Mesendoderm (in vitro differentiated cells): Measurements from ENCODE around the gene ESYT2.

Experiments
- DNase-seq: peaks from one replicate; pipeline ENCODE4 v3.0.0; 2013
- H2AK5ac ChIP-seq: 2 replicates; pipeline ENCODE4 v1.6.1; 2013; ENCODE audit warnings: low read length, inconsistent platforms
- H2BK120ac ChIP-seq: 2 replicates; pipeline ENCODE4 v1.6.1; 2013; ENCODE audit warnings: low read depth, mild to moderate bottlenecking, low read length, moderate library complexity, mixed read lengths
- H2BK15ac ChIP-seq: replicated peaks from 2 replicates; pipeline ENCODE4 v1.6.1; 2013; ENCODE audit warnings: low read depth, mild to moderate bottlenecking, moderate library complexity
- H2BK5ac ChIP-seq: 2 replicates; pipeline ENCODE4 v1.6.1; 2013; ENCODE audit warnings: low read length, inconsistent platforms
- H3K18ac ChIP-seq: 2 replicates; pipeline ENCODE4 v1.6.1; 2013; ENCODE audit warnings: mild to moderate bottlenecking, low read length, mixed read lengths
- H3K23ac ChIP-seq: one replicate; pipeline ENCODE4 v1.6.1; 2013; ENCODE audit warnings: low read length
- H3K27ac ChIP-seq: 2 replicates; pipeline ENCODE4 v1.5.1; 2013; ENCODE audit warnings: low read depth, mild to moderate bottlenecking, inconsistent platforms, low read length, moderate library complexity
- H3K27me3 ChIP-seq: 2 replicates; pipeline ENCODE4 v1.6.1; 2013; ENCODE audit warnings: low read length, control low read depth, mild to moderate bottlenecking, inconsistent platforms; ENCODE audit not compliant: insufficient read depth, poor library complexity
- H3K36me3 ChIP-seq: 2 replicates; pipeline ENCODE4 v1.6.1; 2013; ENCODE audit warnings: low read length, inconsistent platforms; ENCODE audit not compliant: control insufficient read depth, insufficient read depth
- H3K4ac ChIP-seq: one replicate; pipeline ENCODE4 v1.6.1; 2013; ENCODE audit warnings: low read depth, mild to moderate bottlenecking, low read length, moderate library complexity
- H3K4me1 ChIP-seq: 2 replicates; pipeline ENCODE4 v1.6.1; 2013; ENCODE audit warnings: low read depth, low read length, inconsistent platforms; ENCODE audit not compliant: control insufficient read depth
- H3K4me2 ChIP-seq: 2 replicates; pipeline ENCODE4 v1.6.1; 2013; ENCODE audit warnings: low read length
- H3K4me3 ChIP-seq: 2 replicates; pipeline ENCODE4 v1.5.1; 2013; ENCODE audit warnings: mild to moderate bottlenecking, low read length
- H3K56ac ChIP-seq: one replicate; pipeline ENCODE4 v1.6.1; 2013; ENCODE audit warnings: low read length
- H3K79me1 ChIP-seq: 2 replicates; pipeline ENCODE4 v1.6.1; 2013; ENCODE audit warnings: low read length, inconsistent platforms
- H3K79me2 ChIP-seq: 2 replicates; pipeline ENCODE4 v1.6.1; 2013; ENCODE audit warnings: mild to moderate bottlenecking, low read length; ENCODE audit not compliant: control insufficient read depth, insufficient read depth
- H3K9ac ChIP-seq: 2 replicates; pipeline ENCODE4 v1.6.1; 2013; ENCODE audit warnings: low read length, inconsistent platforms
- H4K5ac ChIP-seq: one replicate; pipeline ENCODE4 v1.6.1; 2013; ENCODE audit warnings: low read length
- H4K8ac ChIP-seq: one replicate; pipeline ENCODE4 v1.6.1; 2013; ENCODE audit warnings: low read depth, mild to moderate bottlenecking, control low read depth, low read length, moderate library complexity
- WGBS: extraction: QIAGEN DNeasy Blood & Tissue Kit; methylation state at CpG from one replicate; pipeline ENCODE4 v1.1.7; 2013; ENCODE audit warnings: low lambda C conversion rate, missing lambda C conversion rate; ENCODE audit not compliant: insufficient coverage; ENCODE audit errors: extremely low coverage; 5-methylcytosine and 5-hydroxymethylcytosine counted together

Gene ESYT2

GRCh38 chr7:158825628-158826289 is 3.5 kb downstream of the ESYT2 start:
- Histone ChIP-seq H2AK5ac (no peak overlapping the region), H3K4me1 (peaks cover 2% of the 10 kb centered on the region), H3K18ac (no peak overlapping the region), H3K27ac (no peak overlapping the region), H3K27me3 (no peaks in the 10 kb centered on the region), H3K36me3 (no peaks in the 10 kb centered on the region), H3K9ac (no peak overlapping the region), H2BK120ac (no peak overlapping the region), H3K23ac (no peak overlapping the region), H4K5ac (no peak overlapping the region), H3K79me2 (peaks cover 17% of the 10 kb centered on the region), H2BK15ac (no peak overlapping the region), H2BK5ac (no peak overlapping the region), H3K4me3 (no peak overlapping the region), H3K4ac (no peak overlapping the region), H3K4me2 (no peak overlapping the region), H3K56ac (no peak overlapping the region), H3K79me1 (peaks cover 11% of the 10 kb centered on the region), H4K8ac (no peak overlapping the region)
- no peak for DNase-seq
- WGBS: no CpG with 5 or more reads among the region's 8 CpGs

GRCh38 chr7:158824028-158824427 is 5.3 kb downstream of the ESYT2 start:
- H3K4me3 ChIP-seq: no peak overlapping the region
- no CpG with 5 or more reads among the region's 4 CpGs for WGBS
- H3K27me3 ChIP-seq: no peaks in the 10 kb centered on the region
- no peak overlapping the region for H2AK5ac ChIP-seq
- no peak overlapping the region for H3K56ac ChIP-seq
- H3K23ac ChIP-seq: no peak overlapping the region
- H3K18ac ChIP-seq: no peak overlapping the region
- H4K5ac ChIP-seq: no peak overlapping the region
- peaks cover 19% of the 10 kb centered on the region for H3K79me2 ChIP-seq
- no peak overlapping the region for H3K27ac ChIP-seq
- peaks cover 11% of the 10 kb centered on the region for H3K79me1 ChIP-seq
- H3K9ac ChIP-seq: no peak overlapping the region
- H3K4me1 ChIP-seq: peaks cover 2% of the 10 kb centered on the region
- H3K36me3 ChIP-seq: no peaks in the 10 kb centered on the region
- H2BK5ac ChIP-seq: no peak overlapping the region
- no peak overlapping the region for H2BK120ac ChIP-seq
- no peak overlapping the region for H2BK15ac ChIP-seq
- no peak for DNase-seq
- H3K4ac ChIP-seq: no peak overlapping the region
- no peak overlapping the region for H3K4me2 ChIP-seq
- H4K8ac ChIP-seq: no peak overlapping the region

- no peaks in the 10 kb centered on the region for H3K27me3 ChIP-seq
- H2BK15ac ChIP-seq: no peak overlapping the region
- peaks cover 10% of the 10 kb centered on the region for H3K79me1 ChIP-seq
- no peak overlapping the region for H3K23ac ChIP-seq
- no peak overlapping the region for H3K4me2 ChIP-seq
- no peak overlapping the region for H2AK5ac ChIP-seq
- no CpG with 5 or more reads among the region's 14 CpGs for WGBS
- H3K4me3 ChIP-seq: no peak overlapping the region
- no peaks in the 10 kb centered on the region for H3K36me3 ChIP-seq
- H3K56ac ChIP-seq: peak overlapping the region; percentile 17
- DNase-seq: peak; percentile 23
- no peak overlapping the region for H3K18ac ChIP-seq
- H4K5ac ChIP-seq: no peak overlapping the region
- H3K79me2 ChIP-seq: peaks cover 20% of the 10 kb centered on the region
- no peak overlapping the region for H3K9ac ChIP-seq
- H3K4me1 ChIP-seq: peaks cover 6% of the 10 kb centered on the region
- H3K27ac ChIP-seq: no peak overlapping the region
- no peak overlapping the region for H3K4ac ChIP-seq
- no peak overlapping the region for H4K8ac ChIP-seq
- H2BK5ac ChIP-seq: no peak overlapping the region
- no peak overlapping the region for H2BK120ac ChIP-seq
These were observed 7.9 kb downstream of the ESYT2 start for GRCh38 chr7:158821171-158822031.

DNA sequence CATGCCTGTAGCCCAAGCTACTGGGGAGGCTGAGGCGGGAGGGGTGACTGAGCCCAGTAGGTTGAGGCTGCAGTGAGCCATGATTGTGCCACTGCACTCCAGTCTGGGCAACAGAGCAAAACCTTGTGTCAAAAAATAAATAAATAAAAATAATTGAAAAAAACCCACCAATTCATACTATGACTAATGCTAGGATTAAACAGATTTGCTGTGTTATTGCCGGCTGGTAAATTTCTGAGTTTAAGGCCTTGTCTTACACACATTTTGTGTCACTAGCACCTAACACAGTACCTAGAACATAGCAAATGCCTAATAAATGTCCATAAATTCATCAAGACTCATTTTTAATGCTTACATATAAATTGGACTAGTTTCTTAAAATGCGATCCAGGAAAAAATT is 8.7 kb downstream of the ESYT2 start:
- no CpG with 5 or more reads among the region's 3 CpGs for WGBS
- Histone ChIP-seq H4K5ac (no peak overlapping the region), H3K4me1 (peaks cover 8% of the 10 kb centered on the region), H2BK15ac (no peak overlapping the region), H3K27me3 (no peaks in the 10 kb centered on the region), H3K4ac (no peak overlapping the region), H3K27ac (no peak overlapping the region), H2BK5ac (no peak overlapping the region), H3K79me2 (peaks cover 21% of the 10 kb centered on the region), H3K9ac (no peak overlapping the region), H3K4me3 (no peak overlapping the region), H3K4me2 (no peak overlapping the region), H3K79me1 (peaks cover 14% of the 10 kb centered on the region), H3K36me3 (no peaks in the 10 kb centered on the region), H2AK5ac (no peak overlapping the region), H4K8ac (no peak overlapping the region), H2BK120ac (no peak overlapping the region), H3K23ac (no peak overlapping the region), H3K18ac (no peak overlapping the region), H3K56ac (no peak overlapping the region)
- no peak for DNase-seq

DNA sequence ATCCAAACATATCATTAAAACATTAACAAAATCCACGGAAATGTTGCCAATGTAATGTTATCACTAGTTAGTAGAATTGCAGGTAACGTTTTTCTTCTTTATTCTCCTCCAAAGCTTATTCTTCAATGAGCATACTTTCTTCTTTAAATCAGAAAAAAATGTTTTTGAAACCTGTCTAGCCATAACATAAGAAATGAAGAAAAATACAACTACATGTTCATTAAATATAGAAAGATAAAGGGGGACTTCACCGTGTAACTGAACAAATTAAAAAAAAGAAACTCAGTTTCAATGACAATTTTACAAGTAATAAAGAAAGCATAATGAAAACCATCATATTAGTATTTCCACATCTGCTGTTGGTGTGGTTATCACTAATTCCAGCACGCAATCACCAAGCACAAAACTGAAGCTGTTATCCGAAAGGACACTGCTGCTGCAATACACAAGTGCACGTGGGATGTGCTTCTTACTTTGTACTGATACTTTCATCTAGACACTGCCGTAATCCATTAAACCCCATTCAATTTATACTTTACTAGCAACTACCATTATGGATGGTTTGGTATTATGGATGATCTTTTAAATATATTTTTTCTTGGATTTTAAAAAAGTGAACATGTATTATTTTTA is 9.6 kb downstream of the ESYT2 start:
- Histone ChIP-seq H4K5ac (no peak overlapping the region), H3K9ac (no peak overlapping the region), H3K4me1 (peaks cover 13% of the 10 kb centered on the region), H3K36me3 (no peaks in the 10 kb centered on the region), H2AK5ac (no peak overlapping the region), H3K27ac (no peak overlapping the region), H3K4me2 (no peak overlapping the region), H3K27me3 (no peaks in the 10 kb centered on the region), H3K23ac (no peak overlapping the region), H2BK120ac (no peak overlapping the region), H3K4ac (no peak overlapping the region), H3K4me3 (no peak overlapping the region), H3K18ac (no peak overlapping the region), H2BK15ac (no peak overlapping the region), H4K8ac (no peak overlapping the region), H2BK5ac (no peak overlapping the region), H3K56ac (no peak overlapping the region), H3K79me1 (peaks cover 15% of the 10 kb centered on the region), H3K79me2 (peaks cover 20% of the 10 kb centered on the region)
- peak; percentile 20 for DNase-seq
- WGBS: no CpG with 5 or more reads among the region's 7 CpGs
